Neural progenitor cell (in vitro differentiated cells): ENCODE results near the gene P3H2. TPM values are rescaled to one million over a fixed set of nuclear protein-coding genes. Genes with fewer than 3 reads are reported as not detected.

Experiments
- DNase-seq: peaks from one replicate; pipeline ENCODE4 v3.0.0-alpha.2; 2016; ENCODE audit warnings: low spot score
- H2AFZ ChIP-seq: fragments of 200-600 bp; sonication (generic); replicated peaks from 2 replicates; pipeline ENCODE4 v1.6.1; 2016; ENCODE audit warnings: antibody characterized with exemption
- H3F3A ChIP-seq: fragments of 200-600 bp; sonication (generic); 2 replicates; pipeline ENCODE4 v1.6.1; 2016; ENCODE audit warnings: antibody characterized with exemption, low read depth
- H3K27ac ChIP-seq: fragments of 200-600 bp; sonication (generic); 2 replicates; pipeline ENCODE4 v1.5.1; 2016; ENCODE audit warnings: mild to moderate bottlenecking
- H3K27me3 ChIP-seq: fragments of 200-600 bp; sonication (generic); 2 replicates; pipeline ENCODE4 v1.6.1; 2016; ENCODE audit warnings: mild to moderate bottlenecking, moderate library complexity
- H3K36me3 ChIP-seq: fragments of 200-600 bp; sonication (generic); 2 replicates; pipeline ENCODE4 v1.5.1; 2016
- H3K4me1 ChIP-seq: fragments of 200-600 bp; sonication (generic); 2 replicates; pipeline ENCODE4 v1.6.1; 2016; ENCODE audit warnings: mixed run types
- H3K4me2 ChIP-seq: fragments of 200-600 bp; sonication (generic); 2 replicates; pipeline ENCODE4 v1.6.1; 2016
- H3K4me3 ChIP-seq: fragments of 200-600 bp; sonication (generic); 2 replicates; pipeline ENCODE4 v1.5.1; 2016
- H3K79me2 ChIP-seq: fragments of 200-600 bp; sonication (generic); 2 replicates; pipeline ENCODE4 v1.6.1; 2016; ENCODE audit warnings: low read depth
- H3K9ac ChIP-seq: fragments of 200-600 bp; sonication (generic); 2 replicates; pipeline ENCODE4 v1.6.1; 2016
- H3K9me3 ChIP-seq: fragments of 200-600 bp; sonication (generic); 2 replicates; pipeline ENCODE4 v1.5.1; 2016; ENCODE audit warnings: low read depth
- H4K20me1 ChIP-seq: fragments of 200-600 bp; sonication (generic); 2 replicates; pipeline ENCODE4 v1.6.1; 2016; ENCODE audit warnings: low read depth
- H3K27ac Mint-ChIP-seq: 3 replicates; pipeline ENCODE4 v1.8.0; 2021; ENCODE audit warnings: mixed read lengths
- H3K27me3 Mint-ChIP-seq: 2 replicates; pipeline ENCODE4 v1.8.0; 2022; ENCODE audit warnings: low read depth, mild to moderate bottlenecking, inconsistent platforms, moderate library complexity, mixed read lengths; ENCODE audit not compliant: insufficient read depth
- H3K36me3 Mint-ChIP-seq: 3 replicates; pipeline ENCODE4 v1.8.0; 2021; ENCODE audit warnings: mixed read lengths
- H3K4me1 Mint-ChIP-seq: 3 replicates; pipeline ENCODE4 v1.8.0; 2021; ENCODE audit warnings: mixed read lengths
- H3K4me3 Mint-ChIP-seq: 3 replicates; pipeline ENCODE4 v1.8.0; 2021; ENCODE audit warnings: mild to moderate bottlenecking, moderate library complexity, mixed read lengths
- H3K9me3 Mint-ChIP-seq: 3 replicates; pipeline ENCODE4 v1.8.0; 2020; ENCODE audit warnings: mixed read lengths
- EZH2 ChIP-seq: fragments of 200-600 bp; sonication (generic); IDR thresholded peaks from 2 replicates; pipeline ENCODE4 v1.6.1; 2017; ENCODE audit warnings: antibody characterized with exemption, mild to moderate bottlenecking, moderate library complexity
- EZH2phosphoT487 ChIP-seq: fragments of 200-600 bp; sonication (generic); IDR thresholded peaks from 2 replicates; pipeline ENCODE4 v1.6.1; 2017; ENCODE audit warnings: antibody characterized with exemption
- total RNA-seq: library from RNA; depleted of rRNA; stranded (reverse); fragments of >200 nt; gene quantifications from 2 replicates; pipeline ENCODE4 v1.2.3, GENCODE V29; 2015; ENCODE audit warnings: low replicate concordance
- TF ChIP-seq, protein P1 (sequence below): fragments of 200-600 bp; sonication (generic); IDR thresholded peaks from 2 replicates; pipeline ENCODE4 v1.5.1; 2017; ENCODE audit warnings: antibody characterized with exemption, mild to moderate bottlenecking

The P3H2 gene
- total RNA-seq, 1 donor from 2014 or later: 21.4 TPM

DNA sequence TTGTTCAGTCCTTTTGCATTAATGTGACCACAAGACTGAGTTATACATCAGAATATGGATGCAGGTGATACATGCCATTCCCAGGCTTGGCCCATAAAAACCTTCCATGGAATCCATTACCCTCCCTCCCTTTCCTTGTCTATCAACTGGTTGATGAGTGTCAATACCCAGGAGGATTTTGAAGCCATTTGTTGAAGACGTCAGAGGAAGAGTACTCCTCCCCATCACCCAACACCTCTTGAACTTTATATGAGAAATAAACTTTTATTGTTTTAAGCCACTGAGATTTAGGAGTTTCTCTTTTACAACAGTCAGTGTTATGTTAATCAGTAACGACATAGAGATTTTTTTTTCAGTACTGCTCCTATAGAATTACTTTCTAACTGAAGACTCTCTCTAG is 55.5 kb downstream of the P3H2 start:
- H3K4me3 ChIP-seq: no peak overlapping the region
- no peaks in the 10 kb centered on the region for H3K27me3 Mint-ChIP-seq
- H3K36me3 Mint-ChIP-seq: no peaks in the 10 kb centered on the region
- peaks cover 5% of the 10 kb centered on the region for H3K4me1 ChIP-seq
- H3F3A ChIP-seq: no peaks in the 10 kb centered on the region
- no peak for DNase-seq
- no peak overlapping the region for H3K27ac Mint-ChIP-seq
- H3K9me3 Mint-ChIP-seq: no peaks in the 10 kb centered on the region
- H3K36me3 ChIP-seq: no peaks in the 10 kb centered on the region
- H3K4me3 Mint-ChIP-seq: no peak overlapping the region
- no peak overlapping the region for H2AFZ ChIP-seq
- TF ChIP-seq EZH2 (no peak), EZH2phosphoT487 (no peak)
- TF ChIP-seq, protein P1, sequence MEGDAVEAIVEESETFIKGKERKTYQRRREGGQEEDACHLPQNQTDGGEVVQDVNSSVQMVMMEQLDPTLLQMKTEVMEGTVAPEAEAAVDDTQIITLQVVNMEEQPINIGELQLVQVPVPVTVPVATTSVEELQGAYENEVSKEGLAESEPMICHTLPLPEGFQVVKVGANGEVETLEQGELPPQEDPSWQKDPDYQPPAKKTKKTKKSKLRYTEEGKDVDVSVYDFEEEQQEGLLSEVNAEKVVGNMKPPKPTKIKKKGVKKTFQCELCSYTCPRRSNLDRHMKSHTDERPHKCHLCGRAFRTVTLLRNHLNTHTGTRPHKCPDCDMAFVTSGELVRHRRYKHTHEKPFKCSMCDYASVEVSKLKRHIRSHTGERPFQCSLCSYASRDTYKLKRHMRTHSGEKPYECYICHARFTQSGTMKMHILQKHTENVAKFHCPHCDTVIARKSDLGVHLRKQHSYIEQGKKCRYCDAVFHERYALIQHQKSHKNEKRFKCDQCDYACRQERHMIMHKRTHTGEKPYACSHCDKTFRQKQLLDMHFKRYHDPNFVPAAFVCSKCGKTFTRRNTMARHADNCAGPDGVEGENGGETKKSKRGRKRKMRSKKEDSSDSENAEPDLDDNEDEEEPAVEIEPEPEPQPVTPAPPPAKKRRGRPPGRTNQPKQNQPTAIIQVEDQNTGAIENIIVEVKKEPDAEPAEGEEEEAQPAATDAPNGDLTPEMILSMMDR: no peak
- H3K9me3 ChIP-seq: no peaks in the 10 kb centered on the region
- no peaks in the 10 kb centered on the region for H4K20me1 ChIP-seq
- no peak overlapping the region for H3K9ac ChIP-seq
- H3K79me2 ChIP-seq: no peaks in the 10 kb centered on the region
- no peak overlapping the region for H3K4me2 ChIP-seq
- H3K27me3 ChIP-seq: no peaks in the 10 kb centered on the region
- H3K27ac ChIP-seq: no peak overlapping the region
- peaks cover 10% of the 10 kb centered on the region for H3K4me1 Mint-ChIP-seq

DNA sequence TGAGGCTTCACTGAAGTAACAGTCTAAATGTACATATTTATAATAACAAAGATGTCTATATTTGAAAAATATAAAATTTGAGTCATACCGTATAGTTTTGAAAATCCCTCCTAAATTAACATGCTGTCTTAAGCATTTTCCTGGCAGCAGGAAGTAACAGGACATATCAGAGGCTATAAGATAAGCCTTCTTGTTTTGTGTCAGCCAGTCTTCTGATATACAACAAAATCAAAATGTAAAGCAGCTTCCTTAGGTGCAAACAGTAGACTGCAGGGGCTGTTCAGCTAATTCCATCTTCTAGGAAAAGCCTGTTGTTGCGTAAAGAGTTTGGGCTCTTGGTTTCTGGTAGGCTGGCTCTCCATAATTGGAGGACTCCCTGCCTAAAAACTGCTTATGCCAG is 56.0 kb downstream of the P3H2 start:
- peaks cover 4% of the 10 kb centered on the region for H3F3A ChIP-seq
- Mint-ChIP-seq H3K4me1 (peaks cover 10% of the 10 kb centered on the region), H3K27me3 (no peaks in the 10 kb centered on the region), H3K36me3 (no peaks in the 10 kb centered on the region), H3K4me3 (no peak overlapping the region), H3K27ac (no peak overlapping the region), H3K9me3 (no peaks in the 10 kb centered on the region)
- H3K27me3 ChIP-seq: no peaks in the 10 kb centered on the region
- H3K9me3 ChIP-seq: no peaks in the 10 kb centered on the region
- TF ChIP-seq, protein P1: no peak
- DNase-seq: no peak
- H3K79me2 ChIP-seq: no peaks in the 10 kb centered on the region
- H3K36me3 ChIP-seq: no peaks in the 10 kb centered on the region
- no peak overlapping the region for H3K27ac ChIP-seq
- no peaks in the 10 kb centered on the region for H4K20me1 ChIP-seq
- peaks cover 11% of the 10 kb centered on the region for H3K4me1 ChIP-seq
- no peak overlapping the region for H3K4me3 ChIP-seq
- no peak overlapping the region for H3K4me2 ChIP-seq
- H3K9ac ChIP-seq: no peak overlapping the region
- no peak overlapping the region for H2AFZ ChIP-seq

- H3K9me3 Mint-ChIP-seq: no peaks in the 10 kb centered on the region
- H3K36me3 Mint-ChIP-seq: no peaks in the 10 kb centered on the region
- H4K20me1 ChIP-seq: no peaks in the 10 kb centered on the region
- peaks cover 9% of the 10 kb centered on the region for H3F3A ChIP-seq
- H3K4me1 ChIP-seq: peaks cover 16% of the 10 kb centered on the region
- H3K36me3 ChIP-seq: no peaks in the 10 kb centered on the region
- H3K4me2 ChIP-seq: no peak overlapping the region
- H3K79me2 ChIP-seq: no peaks in the 10 kb centered on the region
- no peaks in the 10 kb centered on the region for H3K27me3 ChIP-seq
- H3K9me3 ChIP-seq: no peaks in the 10 kb centered on the region
- H3K4me3 Mint-ChIP-seq: no peak overlapping the region
- H3K27me3 Mint-ChIP-seq: no peaks in the 10 kb centered on the region
- H3K27ac ChIP-seq: no peak overlapping the region
- H3K4me3 ChIP-seq: no peak overlapping the region
- H2AFZ ChIP-seq: no peak overlapping the region
- H3K27ac Mint-ChIP-seq: no peak overlapping the region
- DNase-seq: no peak
- TF ChIP-seq, protein P1: no peak
- no peak for TF ChIP-seq EZH2phosphoT487
- TF ChIP-seq EZH2: no peak
- peaks cover 16% of the 10 kb centered on the region for H3K4me1 Mint-ChIP-seq
- H3K9ac ChIP-seq: no peak overlapping the region
Observed at GRCh38 chr3:190064112-190064511, 56.6 kb downstream of the P3H2 start.

GRCh38 chr3:190063490-190063889 is 57.2 kb downstream of the P3H2 start:
- Mint-ChIP-seq H3K27ac (no peak overlapping the region), H3K4me3 (no peak overlapping the region), H3K4me1 (peaks cover 22% of the 10 kb centered on the region), H3K27me3 (no peaks in the 10 kb centered on the region), H3K36me3 (no peaks in the 10 kb centered on the region), H3K9me3 (no peaks in the 10 kb centered on the region)
- Histone ChIP-seq H3K36me3 (no peaks in the 10 kb centered on the region), H3K79me2 (no peaks in the 10 kb centered on the region), H3F3A (peaks cover 15% of the 10 kb centered on the region), H3K4me2 (no peak overlapping the region), H4K20me1 (no peaks in the 10 kb centered on the region), H3K9ac (no peak overlapping the region), H3K4me3 (no peak overlapping the region), H3K9me3 (no peaks in the 10 kb centered on the region), H3K27ac (no peak overlapping the region), H3K27me3 (no peaks in the 10 kb centered on the region), H2AFZ (no peak overlapping the region), H3K4me1 (peaks cover 23% of the 10 kb centered on the region)
- no peak for DNase-seq
- TF ChIP-seq EZH2phosphoT487: no peak
- TF ChIP-seq EZH2: no peak
- TF ChIP-seq, protein P1: no peak
